Measurements from ENCODE around the gene RPA3. TPM values are rescaled to one million over a fixed set of nuclear protein-coding genes. Genes with fewer than 3 reads are reported as not detected.

The RPA3 gene
- total RNA-seq, 1 experiment from 2014 or later = 108 TPM

DNA sequence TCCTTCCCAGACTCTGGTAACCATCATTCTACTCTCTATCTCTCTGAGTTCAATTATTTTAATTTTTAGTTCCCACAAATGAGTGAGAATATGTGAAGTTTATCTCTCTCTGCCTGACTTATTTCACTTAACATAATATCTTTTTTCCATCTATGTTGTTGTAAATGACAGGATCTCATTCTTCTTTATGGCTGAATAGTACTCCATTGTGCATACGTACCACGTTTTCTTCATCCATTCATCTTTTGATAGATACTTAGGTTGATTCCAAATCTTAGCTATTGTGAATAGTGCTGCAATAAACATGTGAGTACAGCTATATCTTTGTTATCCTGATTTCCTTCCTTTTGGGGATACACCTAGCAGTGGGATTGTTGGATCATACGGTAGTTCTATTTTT is 23.9 kb downstream of the RPA3 start:
- TF ChIP-seq, protein P1, sequence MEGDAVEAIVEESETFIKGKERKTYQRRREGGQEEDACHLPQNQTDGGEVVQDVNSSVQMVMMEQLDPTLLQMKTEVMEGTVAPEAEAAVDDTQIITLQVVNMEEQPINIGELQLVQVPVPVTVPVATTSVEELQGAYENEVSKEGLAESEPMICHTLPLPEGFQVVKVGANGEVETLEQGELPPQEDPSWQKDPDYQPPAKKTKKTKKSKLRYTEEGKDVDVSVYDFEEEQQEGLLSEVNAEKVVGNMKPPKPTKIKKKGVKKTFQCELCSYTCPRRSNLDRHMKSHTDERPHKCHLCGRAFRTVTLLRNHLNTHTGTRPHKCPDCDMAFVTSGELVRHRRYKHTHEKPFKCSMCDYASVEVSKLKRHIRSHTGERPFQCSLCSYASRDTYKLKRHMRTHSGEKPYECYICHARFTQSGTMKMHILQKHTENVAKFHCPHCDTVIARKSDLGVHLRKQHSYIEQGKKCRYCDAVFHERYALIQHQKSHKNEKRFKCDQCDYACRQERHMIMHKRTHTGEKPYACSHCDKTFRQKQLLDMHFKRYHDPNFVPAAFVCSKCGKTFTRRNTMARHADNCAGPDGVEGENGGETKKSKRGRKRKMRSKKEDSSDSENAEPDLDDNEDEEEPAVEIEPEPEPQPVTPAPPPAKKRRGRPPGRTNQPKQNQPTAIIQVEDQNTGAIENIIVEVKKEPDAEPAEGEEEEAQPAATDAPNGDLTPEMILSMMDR (conservative IDR thresholded peaks at IDR 0.05) = no peak
- Histone ChIP-seq H3K18ac (ENCODE audit: insufficient read length, low read depth, low read length) (no peak overlapping the region), H2AK5ac (ENCODE audit: insufficient read length, low read length) (no peak overlapping the region), H2BK5ac (ENCODE audit: insufficient read length, low read length) (no peak overlapping the region), H4K20me1 (ENCODE audit: control insufficient read depth, insufficient read depth, insufficient read length) (no peaks in the 10 kb centered on the region), H2AFZ (ENCODE audit: low read length) (no peak overlapping the region), H3T11ph (ENCODE audit: low read length) (no peak overlapping the region), H3K4me1 (ENCODE audit: insufficient read depth, low read length) (no peaks in the 10 kb centered on the region), H3K79me1 (ENCODE audit: insufficient read depth, low read depth, low read length, poor library complexity, severe bottlenecking) (no peaks in the 10 kb centered on the region), H3K4ac (ENCODE audit: low read depth, low read length) (no peak overlapping the region), H4K91ac (ENCODE audit: insufficient read length, low read depth, low read length) (no peak overlapping the region), H3K14ac (ENCODE audit: insufficient read depth, low read length) (no peak overlapping the region), H3K79me2 (ENCODE audit: insufficient read depth, low read length) (no peaks in the 10 kb centered on the region), H2BK15ac (ENCODE audit: low read depth, low read length) (no peak overlapping the region), H3K9ac (ENCODE audit: extremely low read depth, insufficient read length, low read length) (no peak overlapping the region), H3K27ac (ENCODE audit: insufficient read length, low read depth, low read length) (no peak overlapping the region), H2BK12ac (ENCODE audit: insufficient read length, low read depth, low read length) (no peak overlapping the region), H2BK120ac (ENCODE audit: low read depth, low read length, poor library complexity, severe bottlenecking) (no peak overlapping the region), H3K56ac (ENCODE audit: insufficient read length, low read depth, low read length) (no peak overlapping the region), H4K5ac (ENCODE audit: insufficient read length, low read depth, low read length) (no peak overlapping the region), H3K23me2 (ENCODE audit: insufficient read length, low read depth, low read length, poor library complexity, severe bottlenecking) (no peaks in the 10 kb centered on the region), H3K23ac (ENCODE audit: insufficient read length, low read depth, low read length) (no peak overlapping the region), H3K27me3 (ENCODE audit: insufficient read depth, low read length) (no peaks in the 10 kb centered on the region), H3K4me2 (ENCODE audit: insufficient read depth, insufficient read length, low read length) (no peak overlapping the region), H4K8ac (replicated peaks; ENCODE audit: insufficient read length, low read depth, low read length) (no peak overlapping the region), H3K9me3 (ENCODE audit: control insufficient read depth, low read depth, low read length) (no peaks in the 10 kb centered on the region), H2BK20ac (ENCODE audit: low read depth, low read length, poor library complexity, severe bottlenecking) (no peak overlapping the region)
- peaks cover 0 to 6% (median 0%) of the 10 kb centered on the region in 3 experiments; a peak in 4 of 7 replicates for H3K36me3 Mint-ChIP-seq (ENCODE audit: insufficient read depth in 1 of 3, low read depth in 3 of 3)
- no peaks in the 10 kb centered on the region; a peak in 1 of 5 replicates for H3K9me3 Mint-ChIP-seq
- H3K4me3 Mint-ChIP-seq = no peak overlapping the region
- H3K27ac Mint-ChIP-seq = no peak overlapping the region
- DNase-seq = no peak
- no peaks in the 10 kb centered on the region for H3K4me1 Mint-ChIP-seq
- no peaks in the 10 kb centered on the region for H3K27me3 Mint-ChIP-seq (ENCODE audit: low read depth)
- no CpG with 5 or more reads among the region's 3 CpGs for WGBS (ENCODE audit: extremely low coverage, insufficient read length, low lambda C conversion rate)
